GM18502 (cell line): ENCODE results near the gene SELENOI.
"Not testable (repeated sequence)": the region's sequence is repeated elsewhere in the genome, so short reads cannot be mapped to it uniquely, and the experiment has no call there.

Source experiments
- ATAC-seq: cut with Tn5 transposase; IDR thresholded peaks from one replicate; pipeline ENCODE4 v1.9.1; 2021; ENCODE audit warnings: mild to moderate bottlenecking; ENCODE audit not compliant: unreplicated experiment, poor library complexity

Gene SELENOI

DNA sequence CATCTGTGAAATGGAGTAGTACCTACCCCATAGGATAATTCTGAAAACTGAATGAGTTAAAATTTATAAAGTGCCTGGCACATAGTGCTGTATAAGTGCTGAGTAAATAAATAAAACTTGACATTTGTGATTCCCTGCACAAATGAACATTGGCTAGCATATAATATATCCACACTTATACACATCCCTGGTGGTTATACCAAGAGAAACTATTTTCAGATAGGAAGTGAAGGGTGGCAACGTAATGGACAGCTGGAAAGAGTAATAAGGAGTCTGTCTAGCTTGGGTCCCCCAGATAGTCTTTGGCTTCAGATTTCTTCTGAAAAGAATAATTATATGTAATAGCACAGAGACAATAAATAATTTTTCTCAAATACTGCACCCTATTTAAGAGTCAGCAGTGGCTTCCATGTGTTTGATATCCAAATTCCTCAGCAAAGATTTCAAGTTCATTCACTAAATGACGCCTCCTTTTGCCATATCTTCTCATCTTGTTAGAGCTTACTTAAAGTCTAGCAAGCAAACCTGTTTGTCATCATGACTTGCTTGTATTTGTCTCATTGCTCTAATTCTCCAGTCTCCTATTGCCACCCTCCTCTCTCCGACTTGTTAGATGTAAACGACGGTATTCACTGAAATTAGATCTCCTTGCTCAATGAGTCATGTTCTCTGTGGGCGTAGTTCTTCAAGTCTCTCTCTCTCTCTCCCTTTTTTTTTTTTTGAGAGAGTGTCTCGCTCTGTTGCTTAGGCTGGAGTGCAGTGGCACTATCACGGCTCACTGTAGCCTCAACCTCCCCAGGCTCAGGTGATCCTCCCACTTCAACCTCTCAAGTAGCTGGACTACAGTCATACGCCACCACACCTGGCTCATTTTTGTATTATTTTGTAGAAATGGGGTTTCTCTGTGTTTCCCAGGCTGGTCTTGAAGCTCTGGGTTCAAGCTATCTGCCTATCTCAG lies 9.4 kb downstream of the SELENOI start:
- ATAC-seq, result no peak

DNA sequence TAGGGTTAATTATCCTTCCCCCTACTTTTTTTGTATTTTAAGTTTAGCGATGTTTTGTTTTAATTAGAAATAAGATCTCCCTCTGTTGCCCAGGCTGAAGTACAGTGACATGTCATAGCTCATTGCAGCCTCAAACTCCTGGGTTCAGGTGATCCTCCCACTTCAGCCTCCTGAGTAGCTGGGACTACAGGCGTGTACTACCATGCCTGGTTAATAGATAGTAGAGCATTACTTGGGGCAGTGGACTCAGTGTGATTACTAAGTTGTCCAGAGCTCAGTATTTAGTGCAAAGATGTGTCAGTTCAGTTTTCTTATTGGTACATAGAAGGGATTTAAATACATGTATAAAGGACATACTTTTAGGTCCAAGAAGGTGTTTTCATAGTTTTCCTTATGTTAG lies 10.2 kb downstream of the SELENOI start:
- no peak for ATAC-seq

DNA sequence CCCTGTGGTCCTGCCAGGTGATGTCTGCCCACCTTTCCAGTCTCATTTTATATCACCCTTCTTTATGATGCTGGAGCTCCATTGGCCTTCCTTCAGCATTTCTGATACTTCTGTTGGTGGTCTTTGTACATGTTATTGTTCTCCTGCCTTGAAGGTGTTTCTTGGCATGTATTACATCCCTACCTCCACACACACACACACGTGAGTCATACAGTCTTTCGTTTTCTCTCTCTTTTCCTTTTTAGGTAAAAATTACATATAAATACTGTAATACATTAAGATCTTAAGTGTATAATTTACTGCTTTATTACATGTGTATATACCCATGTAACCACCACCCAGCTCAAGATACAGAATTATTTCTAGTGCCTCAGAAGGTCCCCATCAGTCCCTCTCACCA lies 10.8 kb downstream of the SELENOI start:
- no peak for ATAC-seq

DNA sequence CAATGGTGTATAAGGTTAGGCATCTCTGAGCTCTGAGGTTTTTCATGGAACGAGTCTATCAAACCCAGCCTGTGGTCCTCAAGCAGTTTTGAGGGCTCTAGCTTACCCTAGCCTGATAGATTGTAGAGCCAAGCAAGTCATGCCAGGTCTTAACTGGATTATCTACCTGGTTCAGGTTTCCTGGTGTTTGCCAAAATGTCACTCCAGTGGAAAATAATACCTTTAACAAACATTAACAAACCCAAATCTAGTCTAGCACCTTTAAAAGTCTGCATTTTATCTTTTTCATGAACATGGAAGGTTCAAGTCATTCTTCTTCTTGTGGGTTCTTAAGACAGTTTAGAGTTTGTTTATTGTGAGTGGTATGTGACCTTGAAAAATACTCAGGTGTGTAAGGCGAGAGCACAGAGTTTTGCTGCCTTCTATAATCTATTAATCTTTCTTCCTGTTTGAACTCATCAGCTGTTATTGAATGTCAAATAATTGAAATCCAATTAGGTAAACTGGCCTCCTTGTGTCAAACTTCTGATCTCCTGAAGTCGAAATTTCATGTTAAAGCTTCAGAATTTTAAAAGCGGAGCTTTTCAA lies 14.0 kb downstream of the SELENOI start:
- no peak for ATAC-seq

DNA sequence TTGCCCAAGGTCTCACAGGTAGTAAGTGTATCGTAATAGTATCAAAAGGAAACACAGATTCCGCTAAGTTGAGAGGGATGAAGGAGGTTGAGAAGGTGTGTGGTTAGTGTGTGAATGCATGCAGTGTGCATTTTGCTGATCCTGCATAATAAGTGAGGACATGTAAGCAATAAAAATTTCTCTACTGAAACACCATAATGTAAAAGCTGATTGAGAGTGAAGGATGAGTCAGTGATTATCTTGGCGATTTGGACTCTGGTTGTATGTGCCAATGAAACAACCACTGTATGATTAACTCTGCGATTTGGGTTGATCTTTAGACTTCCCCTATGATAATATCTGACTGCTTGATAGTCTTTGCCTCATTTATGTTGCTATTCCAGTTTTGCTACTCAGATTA lies 17.4 kb downstream of the SELENOI start:
- ATAC-seq, result no peak

DNA sequence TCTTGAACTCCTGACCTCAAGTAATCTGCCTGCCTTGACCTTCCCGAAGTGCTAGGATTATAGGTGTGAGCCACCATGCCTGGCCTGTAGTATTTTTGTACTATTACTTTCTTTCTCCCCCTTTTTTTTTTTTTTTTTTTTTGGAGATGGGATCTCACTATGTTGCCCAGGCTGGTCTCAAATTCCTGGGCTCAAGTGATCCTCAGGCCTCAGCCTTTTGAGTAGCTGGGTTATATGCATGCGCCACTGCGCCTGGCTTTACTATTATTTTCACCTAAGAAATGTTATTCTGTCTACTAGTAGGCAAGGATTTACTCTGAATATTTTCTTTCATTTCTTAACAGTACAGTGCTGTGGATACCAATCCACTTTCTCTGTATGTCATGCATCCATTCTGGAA lies 18.0 kb downstream of the SELENOI start:
- ATAC-seq, result no peak

DNA sequence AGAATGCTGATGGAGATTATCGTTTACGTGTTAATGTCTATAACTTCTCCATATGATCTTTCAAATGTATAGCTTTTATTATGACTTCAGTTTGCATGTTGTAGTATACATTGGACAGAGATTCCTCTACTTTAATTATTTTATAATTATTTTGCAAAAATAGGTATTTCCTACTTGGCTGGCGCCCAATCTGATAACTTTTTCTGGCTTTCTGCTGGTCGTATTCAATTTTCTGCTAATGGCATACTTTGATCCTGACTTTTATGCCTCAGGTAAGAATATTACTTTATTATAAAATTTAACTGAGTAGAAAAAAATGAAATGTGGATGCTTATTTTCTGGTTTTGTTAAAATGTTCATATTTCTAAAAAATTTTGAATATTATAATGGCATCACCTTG lies 18.7 kb downstream of the SELENOI start:
- no peak for ATAC-seq

DNA sequence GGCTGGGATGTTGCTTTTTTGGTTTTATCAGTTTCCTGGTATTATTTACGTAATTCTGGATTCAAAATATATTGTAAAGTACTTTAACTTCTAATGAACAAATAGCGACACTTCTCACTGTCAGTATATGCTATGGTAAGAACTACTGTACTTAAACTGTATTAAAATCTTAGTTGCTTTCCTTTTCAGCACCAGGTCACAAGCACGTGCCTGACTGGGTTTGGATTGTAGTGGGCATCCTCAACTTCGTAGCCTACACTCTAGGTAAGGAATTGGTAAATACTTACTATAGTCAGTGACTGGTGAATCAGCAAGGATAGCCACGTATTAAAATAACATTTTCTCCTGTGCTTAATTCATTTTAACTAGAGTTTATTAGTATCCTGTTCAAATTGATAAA lies 21.0 kb downstream of the SELENOI start:
- ATAC-seq, result no peak

DNA sequence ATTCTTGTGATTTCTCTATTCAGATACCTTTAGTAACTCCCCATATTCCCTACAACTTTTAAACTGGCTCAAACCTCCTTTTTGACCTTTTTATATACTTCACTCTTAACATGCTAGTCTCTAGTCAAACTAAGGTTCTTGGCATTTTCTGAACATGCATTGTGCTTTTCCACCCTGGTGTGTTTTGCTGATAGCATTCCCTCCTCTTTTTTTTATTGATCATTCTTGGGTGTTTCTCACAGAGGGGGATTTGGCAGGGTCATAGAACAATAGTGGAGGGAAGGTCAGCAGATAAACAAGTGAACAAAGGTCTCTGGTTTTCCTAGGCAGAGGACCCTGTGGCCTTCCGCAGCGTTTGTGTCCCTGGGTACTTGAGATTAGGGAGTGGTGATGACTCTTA lies 23.7 kb downstream of the SELENOI start:
- ATAC-seq, result not testable (repeated sequence)

DNA sequence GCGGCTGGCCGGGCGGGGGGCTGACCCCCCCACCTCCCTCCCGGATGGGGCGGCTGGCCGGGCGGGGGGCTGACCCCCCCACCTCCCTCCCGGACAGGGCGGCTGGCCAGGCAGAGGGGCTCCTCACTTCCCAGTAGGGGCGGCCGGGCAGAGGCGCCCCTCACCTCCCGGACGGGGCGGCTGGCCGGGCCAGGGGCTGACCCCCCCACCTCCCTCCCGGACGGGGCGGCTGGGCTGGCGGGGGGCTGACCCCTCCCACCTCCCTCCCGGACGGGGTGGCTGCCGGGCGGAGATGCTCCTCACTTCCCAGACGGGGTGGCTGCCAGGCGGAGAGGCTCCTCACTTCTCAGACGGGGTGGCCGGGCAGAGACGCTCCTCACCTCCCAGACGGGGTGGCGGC lies 25.0 kb downstream of the SELENOI start:
- ATAC-seq, result not testable (repeated sequence)

DNA sequence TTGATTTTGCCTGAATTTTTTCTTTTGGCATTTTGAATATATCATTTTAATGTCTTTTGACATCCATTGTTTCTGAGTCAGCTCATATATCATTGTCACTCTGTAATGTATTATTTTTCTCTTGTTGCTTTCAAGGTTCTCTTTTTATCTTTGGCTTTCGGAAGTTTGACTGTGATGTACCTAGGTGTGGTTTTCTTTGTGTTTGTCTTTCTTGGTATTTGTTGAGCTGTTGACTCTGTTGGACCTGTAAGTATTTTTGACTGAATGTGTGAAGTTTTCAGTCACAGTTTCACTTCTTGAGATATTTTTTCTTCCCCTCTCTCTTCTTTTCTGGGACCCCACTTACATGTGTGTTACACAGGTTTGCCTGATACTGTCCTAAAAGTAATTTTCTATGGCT lies 30.9 kb downstream of the SELENOI start:
- no peak for ATAC-seq

DNA sequence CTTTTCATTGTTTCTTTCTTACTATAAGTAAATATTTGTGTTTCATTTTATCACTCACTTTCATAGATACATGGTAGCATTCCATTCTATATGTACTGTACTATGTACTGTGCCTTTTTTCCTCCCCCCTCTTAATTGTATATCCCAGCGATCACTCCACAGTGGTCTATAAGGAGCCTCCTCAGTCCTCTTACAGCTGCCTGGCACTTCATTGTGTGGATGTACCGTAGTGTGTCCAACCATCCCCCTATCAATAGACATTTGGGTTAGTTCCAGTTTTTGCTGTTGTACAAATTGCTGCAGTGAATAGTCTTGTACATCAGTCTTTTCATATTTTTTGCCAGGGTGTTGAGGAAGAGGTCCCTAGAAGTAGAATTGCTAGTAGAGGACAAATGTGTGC lies 34.3 kb downstream of the SELENOI start:
- ATAC-seq, result no peak

DNA sequence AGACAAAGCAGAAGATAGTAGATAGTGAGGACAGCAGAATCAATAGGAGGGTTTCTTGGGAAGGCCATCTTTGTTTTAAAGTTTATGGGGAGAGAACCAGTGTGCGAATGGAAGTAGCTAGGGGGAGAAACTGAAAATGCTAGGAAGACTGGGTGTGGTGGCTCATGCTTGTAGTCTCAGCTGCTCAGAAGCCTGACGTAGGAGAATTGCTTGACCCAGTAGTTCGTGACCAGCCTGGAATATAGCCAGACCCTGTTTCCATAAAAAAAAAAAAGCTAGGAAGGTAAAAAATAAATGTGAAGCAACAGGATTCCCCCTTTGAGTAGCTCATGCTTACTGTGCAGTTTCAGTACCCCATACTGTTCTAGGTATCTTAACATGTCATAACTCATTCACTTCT lies 36.6 kb downstream of the SELENOI start:
- ATAC-seq, result no peak

DNA sequence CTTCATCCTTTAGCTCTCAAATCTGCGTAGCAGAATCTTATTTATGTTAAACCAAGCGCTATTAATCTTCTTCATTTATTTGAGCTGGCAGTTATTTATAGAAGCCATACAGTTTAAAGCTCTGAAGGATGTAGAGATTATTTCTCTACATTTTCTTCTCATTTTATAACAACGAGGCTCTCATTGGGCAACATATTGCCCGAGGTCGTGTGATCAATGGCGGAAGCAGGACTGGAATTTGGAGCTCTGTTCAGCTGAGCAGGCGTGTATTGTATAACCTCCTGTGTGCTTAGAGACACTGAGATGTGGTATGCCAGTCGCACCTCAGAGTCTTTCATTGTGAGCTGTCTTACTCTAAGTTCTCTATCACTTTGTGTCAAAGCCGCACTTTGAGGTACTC lies 38.2 kb downstream of the SELENOI start:
- no peak for ATAC-seq

DNA sequence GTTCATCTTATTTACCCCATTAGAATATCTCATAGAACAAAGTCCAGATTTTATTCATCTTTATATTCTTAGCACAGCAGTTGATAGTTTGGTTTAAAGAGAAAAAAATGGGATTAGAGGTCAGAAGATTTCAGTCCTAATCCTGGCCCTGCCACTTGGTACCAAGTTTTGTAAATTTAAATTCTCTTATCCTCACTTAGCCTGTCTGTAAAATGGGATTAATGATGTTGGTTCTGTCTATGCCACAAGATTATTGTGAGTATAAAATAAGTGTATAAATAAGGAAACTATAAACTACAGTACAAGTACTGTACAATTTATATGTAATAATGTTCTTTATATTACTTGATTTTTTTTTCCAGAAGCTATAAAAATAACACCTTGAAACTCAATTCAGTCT lies 38.7 kb downstream of the SELENOI start:
- no peak for ATAC-seq

DNA sequence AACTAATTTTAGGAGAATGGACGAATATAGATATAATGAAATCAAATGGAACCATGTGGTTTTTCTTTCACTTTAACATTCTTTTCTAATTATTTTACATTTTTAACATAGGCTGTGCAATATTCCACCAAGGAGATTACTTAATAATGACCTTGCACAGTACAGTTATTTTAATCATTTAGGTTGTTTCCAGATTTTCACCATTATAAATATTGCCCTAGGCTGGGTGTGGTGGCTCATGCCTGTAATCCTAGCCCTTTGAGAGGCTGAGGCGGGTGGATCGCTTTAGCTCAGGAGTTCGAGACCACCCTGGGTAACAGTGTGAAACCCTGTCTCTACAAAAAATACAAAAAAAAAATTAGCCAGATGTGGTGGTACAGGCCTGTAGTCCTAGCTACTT lies 41.2 kb downstream of the SELENOI start:
- no peak for ATAC-seq

DNA sequence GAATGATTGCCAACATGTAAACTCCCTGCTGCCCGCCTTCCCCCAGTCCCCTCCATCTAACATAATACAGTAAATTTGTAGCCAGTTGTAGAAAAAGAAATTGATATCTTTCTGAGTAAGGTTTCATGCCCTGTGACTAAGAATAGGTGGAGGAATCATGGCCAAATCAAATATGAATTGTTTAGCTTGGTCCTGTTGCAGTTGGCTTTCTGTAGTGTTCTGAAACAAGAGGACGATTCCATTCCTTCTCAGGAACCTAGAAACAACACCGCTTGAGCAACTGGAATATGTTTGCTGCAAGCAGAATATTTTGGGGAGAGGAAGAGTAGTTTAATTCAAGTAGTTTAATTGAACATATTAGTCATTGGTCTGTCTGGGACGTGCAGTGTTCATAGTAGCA lies 48.8 kb downstream of the SELENOI start:
- no peak for ATAC-seq

DNA sequence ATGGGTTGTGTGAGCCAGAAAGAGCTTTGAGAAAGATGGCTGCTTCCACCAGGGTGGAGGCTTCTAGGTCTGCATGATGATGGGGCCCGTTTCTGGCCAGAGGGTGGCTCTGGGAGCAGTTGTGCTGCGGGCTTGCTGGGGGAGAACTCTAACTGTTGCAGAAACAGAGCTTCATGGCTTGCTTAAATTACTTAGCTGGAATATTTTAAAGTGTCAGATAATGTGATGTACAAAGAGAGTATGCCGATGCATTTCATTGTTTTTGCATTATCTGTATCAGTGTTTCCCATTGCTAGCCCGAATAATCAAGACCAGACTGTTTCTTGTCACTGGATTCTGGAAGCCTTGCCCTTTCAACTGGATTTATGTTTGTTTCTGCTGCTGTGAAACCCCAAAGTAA lies 49.5 kb downstream of the SELENOI start:
- ATAC-seq, result no peak

DNA sequence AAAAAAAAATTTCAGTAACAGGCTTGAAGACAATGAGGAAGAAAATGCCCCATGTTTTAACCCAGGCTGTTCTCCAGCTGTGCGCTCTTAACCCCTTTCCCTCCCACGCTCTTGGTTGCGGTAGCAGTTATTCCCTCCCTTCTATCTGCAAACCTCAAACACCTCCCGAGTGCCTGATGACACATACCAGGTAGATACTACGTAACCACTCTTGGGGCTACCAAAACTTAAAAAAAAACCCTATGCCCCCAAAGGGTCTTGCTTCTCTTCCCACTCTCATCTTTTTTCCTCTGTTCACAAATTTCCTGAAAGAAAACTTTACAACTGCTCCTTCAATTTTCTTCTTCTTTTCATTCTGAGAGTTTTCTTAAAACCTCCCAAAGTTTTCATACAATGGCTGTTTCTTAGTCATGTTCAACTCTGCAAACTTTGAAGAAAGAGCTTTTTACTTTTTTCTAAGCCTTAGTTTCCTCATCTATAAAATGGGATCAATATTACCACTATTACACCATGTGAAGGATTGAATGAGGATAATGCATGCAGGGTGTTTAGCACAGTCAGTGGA lies 50.9 kb downstream of the SELENOI start:
- ATAC-seq, result no peak

DNA sequence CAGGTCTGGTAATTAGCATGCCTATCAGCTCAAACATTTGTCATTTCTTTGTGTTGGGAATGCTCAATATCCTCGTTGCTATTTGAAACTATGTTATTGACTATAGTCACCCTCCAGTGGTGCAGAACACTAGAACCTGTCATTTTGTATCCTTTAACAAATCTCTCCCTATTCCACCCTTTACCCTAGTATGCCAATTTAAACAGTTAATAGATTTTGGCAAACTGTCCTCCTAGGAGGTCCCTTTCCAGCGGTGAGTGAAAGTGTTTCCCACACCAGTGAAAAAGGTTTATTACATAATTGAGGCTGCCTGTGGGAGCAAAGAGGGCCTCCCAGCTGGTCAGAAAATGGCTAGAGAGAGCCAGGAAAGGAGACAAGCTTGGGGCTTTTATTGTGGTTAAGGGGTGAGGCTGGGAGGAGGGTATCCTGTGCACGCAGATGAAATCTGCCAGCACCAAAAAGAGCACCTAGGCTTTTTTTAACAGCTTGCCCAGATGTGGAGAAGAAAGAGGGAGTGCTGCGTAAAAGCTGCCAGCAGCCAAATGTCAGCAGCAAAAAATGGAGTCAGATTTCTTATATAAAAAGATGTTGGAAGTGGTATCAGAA lies 53.9 kb downstream of the SELENOI start:
- no peak for ATAC-seq

DNA sequence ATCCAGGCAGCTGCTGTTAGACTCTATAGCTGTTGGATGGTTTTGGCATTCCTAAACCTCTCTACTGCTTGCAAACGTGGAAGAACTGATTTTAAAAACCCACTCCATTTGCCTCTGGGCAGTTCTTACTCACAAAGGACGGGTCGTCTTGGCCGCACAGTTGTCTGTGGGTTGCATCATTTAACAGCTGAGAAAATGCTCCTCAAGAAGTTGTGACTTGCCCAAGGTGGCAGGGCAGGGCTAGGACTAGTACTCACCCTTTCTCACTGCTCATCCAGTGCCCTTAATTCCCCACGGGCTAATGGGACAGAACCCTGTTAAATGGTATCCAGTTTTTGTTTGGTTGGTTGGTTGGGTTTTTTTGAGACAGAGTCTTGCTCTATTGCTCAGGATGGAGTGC lies 54.8 kb downstream of the SELENOI start:
- ATAC-seq, result no peak
